ENCODE data around the gene BFSP2.

The BFSP2 gene

GRCh38 chr3:133424937-133425869 is 25.3 kb downstream of the BFSP2 start:
- no peak for DNase-seq

GRCh38 chr3:133425898-133426297 is 26.0 kb downstream of the BFSP2 start:
- no peak for DNase-seq

- no peak for DNase-seq
Observed at GRCh38 chr3:133426721-133427120, 26.9 kb downstream of the BFSP2 start.

- no peak for DNase-seq
Observed at GRCh38 chr3:133428552-133428951, 28.7 kb downstream of the BFSP2 start.

- no peak for DNase-seq
Observed at GRCh38 chr3:133429063-133429462, 29.2 kb downstream of the BFSP2 start.

DNA sequence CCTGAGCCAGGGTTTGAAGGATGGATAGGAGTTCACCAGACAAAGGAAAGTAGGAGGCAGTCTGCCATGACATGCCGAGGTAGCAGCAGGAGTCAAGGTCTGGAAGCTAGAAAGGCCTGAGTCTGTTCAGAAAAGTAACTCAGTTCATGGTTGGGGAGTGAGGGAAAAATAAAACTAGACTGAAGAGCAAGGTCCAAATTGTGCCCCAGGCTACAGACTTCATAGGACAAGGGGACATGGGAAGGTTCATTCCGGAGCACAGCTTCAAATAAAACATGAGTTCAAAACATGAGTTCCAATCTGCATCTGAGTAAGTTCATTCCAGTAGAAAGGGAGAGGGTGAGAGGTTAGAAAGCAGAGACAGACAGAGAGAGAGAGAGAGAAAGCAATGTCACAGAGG is 39.7 kb downstream of the BFSP2 start:
- no peak for DNase-seq

- no peak for DNase-seq
Observed at GRCh38 chr3:133440652-133441051, 40.8 kb downstream of the BFSP2 start.

DNA sequence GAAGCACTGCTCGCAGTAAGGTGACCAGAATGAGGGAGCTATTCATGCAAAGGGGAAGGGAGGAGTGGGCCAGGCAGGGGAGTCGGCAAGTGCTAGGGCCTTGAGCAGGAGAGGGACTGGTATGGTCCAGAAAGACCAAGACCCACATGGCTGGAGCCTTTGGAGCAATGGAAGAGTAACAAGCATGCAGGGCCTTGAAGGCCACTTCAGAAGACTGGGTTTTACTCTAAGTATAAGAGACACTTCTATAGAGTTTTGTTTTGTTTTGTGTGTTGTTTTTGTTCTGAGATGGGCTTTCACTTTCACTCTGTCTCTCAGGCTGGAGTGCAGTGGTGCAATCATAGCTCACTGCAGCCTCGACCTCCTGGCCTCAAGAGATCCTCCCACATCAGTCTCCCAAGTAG is 42.0 kb downstream of the BFSP2 start:
- DNase-seq = no peak

DNA sequence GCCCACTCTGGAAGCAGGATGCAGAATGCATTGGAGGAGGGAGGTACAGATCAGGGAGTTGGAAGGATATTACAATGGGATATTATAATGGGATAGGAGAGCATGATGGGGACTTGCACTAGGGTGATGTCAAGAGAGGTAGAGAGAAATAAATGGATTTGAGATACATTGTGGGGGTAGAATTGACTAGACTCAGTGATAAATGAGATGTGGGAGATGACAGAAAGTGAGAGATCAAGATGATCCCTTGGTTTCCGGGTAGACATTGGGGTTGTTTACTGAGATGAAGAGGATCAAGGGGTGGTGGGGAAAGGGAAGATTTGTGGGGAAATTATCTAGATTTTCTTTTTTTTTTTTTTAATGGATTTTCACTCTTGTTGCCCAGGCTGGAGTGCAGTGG is 42.7 kb downstream of the BFSP2 start:
- no peak for DNase-seq

GRCh38 chr3:133443649-133444422 is 44.0 kb downstream of the BFSP2 start:
- peak; percentile 65 for DNase-seq

DNA sequence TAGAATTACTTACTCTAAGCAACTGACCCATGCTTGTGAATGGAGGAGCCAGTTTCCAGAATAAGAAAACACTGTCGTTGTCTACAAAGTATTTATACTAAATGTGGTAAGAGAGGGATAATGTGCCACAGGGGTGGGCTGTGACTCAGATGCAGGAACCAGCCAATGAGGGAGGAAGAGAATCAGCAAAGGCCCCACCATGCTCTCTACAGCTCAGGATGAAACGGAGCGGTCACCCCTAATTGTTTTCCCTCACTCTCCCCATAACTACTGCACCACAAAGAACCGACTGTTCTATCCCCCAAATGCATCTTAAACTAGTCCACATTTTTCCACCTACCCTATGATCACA is 44.5 kb downstream of the BFSP2 start:
- DNase-seq = no peak

- no peak for DNase-seq
Observed at GRCh38 chr3:133445108-133445507, 45.3 kb downstream of the BFSP2 start.

DNA sequence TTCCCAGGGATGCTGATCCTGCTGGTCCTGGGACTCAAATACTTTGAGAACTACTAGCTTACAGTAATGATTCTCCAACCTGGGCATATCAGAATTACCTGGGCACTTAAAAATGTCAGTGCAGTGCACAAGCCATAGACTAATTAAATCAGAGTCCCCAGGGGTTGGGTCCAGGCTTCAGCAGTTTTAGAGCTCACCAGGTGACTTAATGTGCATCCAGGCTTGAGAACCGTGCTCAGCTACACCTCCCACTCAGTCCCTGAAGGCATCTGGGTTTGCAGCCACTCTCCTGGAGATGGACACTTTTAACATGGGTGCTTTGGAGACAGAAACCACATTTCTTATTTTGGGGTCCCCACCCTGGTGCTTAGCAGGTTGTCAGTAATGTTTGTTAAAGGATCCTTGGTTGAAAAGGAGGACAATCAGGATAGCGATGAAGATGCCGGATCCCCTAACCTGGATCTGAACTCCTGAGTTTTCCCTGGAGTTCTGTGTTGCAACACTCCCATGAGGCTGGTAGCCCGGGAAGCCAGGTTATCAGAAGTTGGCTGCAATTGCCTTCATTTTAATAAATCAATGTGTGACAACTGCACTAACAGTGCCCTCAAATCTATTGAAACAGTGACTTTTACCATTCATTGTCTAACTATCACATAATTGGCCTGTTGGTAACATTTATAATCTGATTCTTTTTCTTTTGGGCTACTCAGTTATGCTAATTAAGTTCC is 48.1 kb downstream of the BFSP2 start:
- DNase-seq = no peak

- DNase-seq = no peak
Observed at GRCh38 chr3:133448478-133449122, 48.7 kb downstream of the BFSP2 start.

- DNase-seq = no peak
Observed at GRCh38 chr3:133451309-133451708, 51.5 kb downstream of the BFSP2 start.

GRCh38 chr3:133452641-133453319 is 52.9 kb downstream of the BFSP2 start:
- no peak for DNase-seq

DNA sequence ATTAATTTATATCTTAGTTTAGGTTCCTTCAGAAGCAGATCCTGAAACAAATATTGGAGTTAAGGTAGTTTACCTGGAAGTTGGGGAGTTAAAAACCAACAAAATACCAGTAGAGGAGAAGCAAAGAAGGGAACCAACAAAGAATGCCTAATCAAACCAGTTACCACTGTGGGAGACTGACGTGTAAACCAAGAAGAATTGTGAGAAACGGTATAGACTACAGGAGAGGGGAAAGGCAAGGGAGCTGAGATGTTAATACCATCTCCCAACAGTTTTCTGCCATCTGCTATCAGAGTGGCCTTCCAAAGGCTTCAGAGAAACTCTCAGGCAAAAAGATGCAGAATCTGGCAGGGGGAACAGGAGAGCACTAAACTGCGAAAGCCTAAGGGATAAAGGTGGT is 53.5 kb downstream of the BFSP2 start:
- DNase-seq = no peak

DNA sequence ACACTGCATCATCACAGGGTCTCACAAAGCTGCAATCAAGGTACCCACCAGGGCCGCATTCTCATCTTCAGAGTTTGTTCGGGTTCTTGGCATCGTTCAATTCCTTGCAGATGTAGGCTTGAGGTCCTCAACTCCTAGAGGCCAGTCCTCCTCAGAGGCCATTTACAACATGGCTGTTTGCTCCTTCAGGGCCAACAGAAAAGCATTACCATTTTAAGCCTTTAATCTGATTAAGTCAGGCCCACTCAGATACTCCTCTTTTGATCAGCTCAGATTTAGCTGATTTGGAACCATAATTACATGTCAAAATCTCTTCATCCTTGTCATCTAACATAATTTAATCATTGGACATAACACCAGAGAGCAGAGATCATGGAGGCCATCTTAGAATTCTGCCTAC is 55.4 kb downstream of the BFSP2 start:
- no peak for DNase-seq

DNA sequence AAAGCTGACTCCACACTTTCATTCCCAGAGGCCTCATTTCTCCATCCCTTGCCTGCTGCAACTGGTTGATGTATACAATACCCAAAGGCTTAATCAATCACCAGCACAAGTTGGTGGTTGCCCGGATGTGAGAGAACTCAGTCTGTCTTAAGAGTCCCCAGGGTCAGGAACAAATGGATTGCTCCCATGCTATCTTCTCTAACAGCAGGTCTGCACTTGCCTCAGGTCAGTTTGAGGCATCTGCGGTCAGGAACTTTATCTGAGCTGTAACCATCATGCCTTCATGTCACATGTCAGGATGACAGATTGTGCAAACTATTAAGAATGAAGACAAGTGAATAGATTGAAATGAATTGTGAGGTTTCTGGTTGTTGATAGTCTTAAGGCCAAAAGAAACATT is 56.1 kb downstream of the BFSP2 start:
- DNase-seq = no peak

GRCh38 chr3:133457025-133457424 is 57.2 kb downstream of the BFSP2 start:
- DNase-seq = no peak

DNA sequence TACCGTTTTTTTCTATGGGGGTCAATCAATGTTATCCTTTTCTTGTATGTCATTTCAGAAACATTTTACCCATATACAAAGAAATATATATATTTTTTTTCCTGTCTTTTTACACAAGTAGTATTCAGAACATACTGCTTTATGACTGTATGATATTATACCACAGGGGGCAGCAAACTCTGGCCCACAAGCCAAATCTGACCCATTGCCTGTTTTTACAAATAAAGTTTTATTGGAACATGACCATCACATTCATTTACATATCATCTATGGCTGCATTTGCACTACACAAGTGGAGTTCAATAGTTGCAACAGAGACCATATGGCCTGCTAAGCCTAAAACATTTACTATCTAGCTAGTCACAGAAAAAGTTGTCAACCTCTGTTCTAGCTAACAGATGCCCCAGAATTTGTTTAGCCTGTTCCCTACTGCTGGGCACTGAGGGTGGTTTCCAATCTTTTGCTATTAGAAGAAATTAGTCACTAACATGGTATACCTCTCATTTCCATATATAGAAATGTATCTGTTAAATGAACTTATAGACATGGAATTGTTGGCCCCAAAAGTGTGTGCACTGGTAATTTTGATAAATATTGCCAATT is 57.7 kb downstream of the BFSP2 start:
- no peak for DNase-seq

DNA sequence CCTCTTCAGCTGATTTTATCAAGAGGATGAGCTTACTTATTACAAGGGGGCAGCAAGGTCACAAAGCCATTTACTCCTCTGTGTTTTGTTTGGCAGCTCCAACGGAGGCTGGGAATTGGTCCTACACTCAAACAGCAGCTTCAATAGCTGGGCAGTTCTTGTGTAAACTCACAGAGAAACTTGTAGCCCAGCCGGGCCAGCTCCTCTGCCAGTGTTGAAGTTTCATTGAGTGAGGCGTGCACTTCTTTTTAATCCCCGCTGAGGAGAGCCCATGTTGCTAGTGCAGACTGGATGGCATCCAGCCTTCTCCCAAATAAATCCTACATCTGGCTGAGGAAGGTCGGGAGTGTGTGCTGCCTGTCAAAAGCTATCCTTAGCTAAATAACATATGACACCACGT is 59.5 kb downstream of the BFSP2 start:
- DNase-seq = no peak

Data from NCI-H748 treated with DMSO at 0.1 percent for 48 hours (cell line).